Limb (tissue), 2 donors: ENCODE measurements around the gene DDX10.

Experiments
- DNase-seq, 2 donors: peaks; one replicate each; pipeline ENCODE4 v3.0.0-alpha.2; 2016; ENCODE audit errors: extremely low spot score in 2 of 2

DDX10 gene

GRCh38 chr11:108975026-108975425 is 310.2 kb downstream of the DDX10 start:
- DNase-seq, result no peak

DNA sequence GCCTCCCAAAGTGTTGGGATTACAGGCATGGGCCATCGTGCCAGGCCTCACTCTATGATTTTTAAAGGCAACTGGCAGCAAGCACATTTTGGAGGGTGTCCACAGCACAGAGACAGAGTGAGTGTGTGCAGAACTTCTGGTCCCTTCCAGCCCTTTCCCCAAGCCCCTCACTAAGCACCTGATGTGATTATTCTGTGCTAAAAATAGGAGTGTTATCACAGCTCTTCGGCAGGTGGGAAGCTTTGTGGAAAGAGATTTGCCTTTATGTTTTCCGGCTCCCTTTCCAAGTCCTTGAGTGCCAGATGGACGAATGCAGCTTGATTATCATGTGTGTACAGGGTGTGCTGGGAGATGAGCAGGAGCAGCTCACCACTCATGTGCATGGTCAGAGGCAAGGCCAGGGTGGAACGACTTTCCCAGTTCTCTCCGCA is 310.8 kb downstream of the DDX10 start:
- DNase-seq, result no peak

GRCh38 chr11:108983636-108984420 is 319.0 kb downstream of the DDX10 start:
- DNase-seq, result no peak

GRCh38 chr11:108984523-108984922 is 319.7 kb downstream of the DDX10 start:
- no peak for DNase-seq

GRCh38 chr11:108985236-108985944 is 320.5 kb downstream of the DDX10 start:
- DNase-seq, result peak in 1 of 2 donors; percentile 3

DNA sequence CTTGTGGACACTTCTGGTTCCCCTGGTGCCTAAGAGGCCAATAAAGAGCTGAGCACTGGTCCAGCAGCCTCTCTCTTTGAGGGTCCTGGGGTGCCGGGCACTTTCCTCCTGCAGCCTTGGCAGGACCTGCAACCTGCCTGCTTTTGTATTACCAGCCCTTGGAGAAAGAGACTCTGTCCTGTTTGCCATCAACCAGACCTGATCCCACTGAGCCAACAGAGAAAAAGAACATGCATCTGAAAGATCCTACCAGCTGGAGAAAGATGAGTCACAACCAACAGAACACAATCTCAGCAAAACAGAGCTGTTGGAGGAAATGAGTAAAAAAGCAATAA is 321.0 kb downstream of the DDX10 start:
- DNase-seq, result no peak
